ENCODE results near the gene ZNF700.
"Not testable (repeated sequence)": the region's sequence is repeated elsewhere in the genome, so short reads cannot be mapped to it uniquely, and the experiment has no call there.

Gene ZNF700

GRCh38 chr19:11927227-11927626 is 2.3 kb downstream of the ZNF700 start:
- no peak overlapping the region for H2BK12ac ChIP-seq (ENCODE audit: low read length in 2 of 2)
- H3K27ac ChIP-seq (ENCODE audit: low read length, poor library complexity, severe bottlenecking): no peak overlapping the region
- no peaks in the 10 kb centered on the region for H3K27me3 ChIP-seq (ENCODE audit: control insufficient read depth in 1 of 2, insufficient read depth in 1 of 2, low read length in 2 of 2)
- peaks cover 2% of the 10 kb centered on the region for H3K9me3 ChIP-seq (ENCODE audit: control insufficient read depth, low read length)
- no peak overlapping the region for H4K91ac ChIP-seq (ENCODE audit: low read length)
- H3K23ac ChIP-seq (ENCODE audit: low read length in 2 of 2): no peak overlapping the region
- no peak overlapping the region for H3K18ac ChIP-seq (ENCODE audit: low read depth in 1 of 2, low read length in 2 of 2)
- no peak overlapping the region for H3K4me2 ChIP-seq (ENCODE audit: low read length, poor library complexity, severe bottlenecking)
- WGBS: 100% methylated on average over 2 of the region's 3 CpGs
- H3K4me3 ChIP-seq (ENCODE audit: insufficient read depth in 1 of 2, low read depth in 1 of 2, low read length in 2 of 2): no peak overlapping the region
- no peak for DNase-seq
- H2BK15ac ChIP-seq (ENCODE audit: low read depth, poor library complexity, severe bottlenecking): no peak overlapping the region
- no peak overlapping the region for H2BK120ac ChIP-seq (ENCODE audit: low read depth, low read length)
- H3K36me3 ChIP-seq (ENCODE audit: control insufficient read depth in 1 of 2, insufficient read depth in 2 of 2, low read depth in 1 of 2, low read length in 2 of 2): peaks cover 6 to 20% of the 10 kb centered on the region in 2 experiments
- H2AK5ac ChIP-seq (ENCODE audit: low read length, severe bottlenecking): no peak overlapping the region
- H3K4me1 ChIP-seq (ENCODE audit: control insufficient read depth, insufficient read depth, low read depth, low read length): peaks cover 5% of the 10 kb centered on the region
- H4K8ac ChIP-seq (ENCODE audit: low read length): no peak overlapping the region
- H3K14ac ChIP-seq (ENCODE audit: low read length in 2 of 2): no peak overlapping the region
- H3K4ac ChIP-seq (ENCODE audit: low read depth in 1 of 2, low read length in 2 of 2): no peak overlapping the region
- no peak overlapping the region for H3K9ac ChIP-seq (ENCODE audit: low read length)
- no peak overlapping the region for H2BK5ac ChIP-seq (ENCODE audit: low read depth, low read length, poor library complexity, severe bottlenecking)
- H3K79me1 ChIP-seq (replicated peaks; ENCODE audit: low read length, poor library complexity, severe bottlenecking): peaks cover 12% of the 10 kb centered on the region
- no peak overlapping the region for H2AFZ ChIP-seq (ENCODE audit: low read depth, low read length)

- Histone ChIP-seq H2BK120ac (ENCODE audit: low read depth, low read length) (no peak overlapping the region), H3K4me1 (ENCODE audit: control insufficient read depth, insufficient read depth, low read depth, low read length) (peaks cover 2% of the 10 kb centered on the region), H3K4me2 (ENCODE audit: low read length, poor library complexity, severe bottlenecking) (no peak overlapping the region), H4K91ac (ENCODE audit: low read length) (no peak overlapping the region), H3K27me3 (ENCODE audit: control insufficient read depth in 1 of 2, insufficient read depth in 1 of 2, low read length in 2 of 2) (no peaks in the 10 kb centered on the region), H3K9me3 (ENCODE audit: control insufficient read depth, low read length) (peaks cover 22% of the 10 kb centered on the region), H3K27ac (ENCODE audit: low read length, poor library complexity, severe bottlenecking) (no peak overlapping the region), H3K79me1 (replicated peaks; ENCODE audit: low read length, poor library complexity, severe bottlenecking) (peaks cover 16% of the 10 kb centered on the region), H3K4me3 (ENCODE audit: insufficient read depth in 1 of 2, low read depth in 1 of 2, low read length in 2 of 2) (no peak overlapping the region), H2BK12ac (ENCODE audit: low read length in 2 of 2) (no peak overlapping the region), H3K23ac (ENCODE audit: low read length in 2 of 2) (no peak overlapping the region), H3K14ac (ENCODE audit: low read length in 2 of 2) (no peak overlapping the region), H2BK15ac (ENCODE audit: low read depth, poor library complexity, severe bottlenecking) (no peak overlapping the region), H3K18ac (ENCODE audit: low read depth in 1 of 2, low read length in 2 of 2) (no peak overlapping the region), H3K9ac (ENCODE audit: low read length) (no peak overlapping the region), H3K36me3 (ENCODE audit: control insufficient read depth in 1 of 2, insufficient read depth in 2 of 2, low read depth in 1 of 2, low read length in 2 of 2) (peaks cover 12 to 31% of the 10 kb centered on the region in 2 experiments), H2BK5ac (ENCODE audit: low read depth, low read length, poor library complexity, severe bottlenecking) (no peak overlapping the region), H4K8ac (ENCODE audit: low read length) (no peak overlapping the region), H2AK5ac (ENCODE audit: low read length, severe bottlenecking) (no peak overlapping the region), H2AFZ (ENCODE audit: low read depth, low read length) (no peak overlapping the region), H3K4ac (ENCODE audit: low read depth in 1 of 2, low read length in 2 of 2) (no peak overlapping the region)
- DNase-seq: peak; percentile 70
- 66% methylated on average over 2 of the region's 3 CpGs for WGBS
Observed at GRCh38 chr19:11931051-11931450, 6.1 kb downstream of the ZNF700 start.

GRCh38 chr19:11931513-11931912 is 6.6 kb downstream of the ZNF700 start:
- Histone ChIP-seq H3K36me3 (ENCODE audit: control insufficient read depth in 1 of 2, insufficient read depth in 2 of 2, low read depth in 1 of 2, low read length in 2 of 2) (peaks cover 12 to 31% of the 10 kb centered on the region in 2 experiments), H2BK15ac (ENCODE audit: low read depth, poor library complexity, severe bottlenecking) (no peak overlapping the region), H3K4me2 (ENCODE audit: low read length, poor library complexity, severe bottlenecking) (no peak overlapping the region), H3K79me1 (replicated peaks; ENCODE audit: low read length, poor library complexity, severe bottlenecking) (peaks cover 16% of the 10 kb centered on the region), H4K91ac (ENCODE audit: low read length) (no peak overlapping the region), H3K9ac (ENCODE audit: low read length) (no peak overlapping the region), H3K27ac (ENCODE audit: low read length, poor library complexity, severe bottlenecking) (no peak overlapping the region), H3K27me3 (ENCODE audit: control insufficient read depth in 1 of 2, insufficient read depth in 1 of 2, low read length in 2 of 2) (no peaks in the 10 kb centered on the region), H3K18ac (ENCODE audit: low read depth in 1 of 2, low read length in 2 of 2) (no peak overlapping the region), H2BK5ac (ENCODE audit: low read depth, low read length, poor library complexity, severe bottlenecking) (no peak overlapping the region), H4K8ac (ENCODE audit: low read length) (no peak overlapping the region), H2BK12ac (ENCODE audit: low read length in 2 of 2) (no peak overlapping the region), H2AK5ac (ENCODE audit: low read length, severe bottlenecking) (no peak overlapping the region), H3K4ac (ENCODE audit: low read depth in 1 of 2, low read length in 2 of 2) (no peak overlapping the region), H3K9me3 (ENCODE audit: control insufficient read depth, low read length) (peaks cover 22% of the 10 kb centered on the region), H3K23ac (ENCODE audit: low read length in 2 of 2) (no peak overlapping the region), H3K4me3 (ENCODE audit: insufficient read depth in 1 of 2, low read depth in 1 of 2, low read length in 2 of 2) (no peak overlapping the region), H3K4me1 (ENCODE audit: control insufficient read depth, insufficient read depth, low read depth, low read length) (no peaks in the 10 kb centered on the region), H3K14ac (ENCODE audit: low read length in 2 of 2) (no peak overlapping the region), H2BK120ac (ENCODE audit: low read depth, low read length) (no peak overlapping the region), H2AFZ (ENCODE audit: low read depth, low read length) (no peak overlapping the region)
- no peak for DNase-seq
- 100% methylated on average over 3 of the region's 3 CpGs for WGBS

- Histone ChIP-seq H3K79me1 (replicated peaks; ENCODE audit: low read length, poor library complexity, severe bottlenecking) (peaks cover 11% of the 10 kb centered on the region), H3K9me3 (ENCODE audit: control insufficient read depth, low read length) (peaks cover 39% of the 10 kb centered on the region), H3K4me3 (ENCODE audit: insufficient read depth in 1 of 2, low read depth in 1 of 2, low read length in 2 of 2) (peak overlapping the region in 1 of 2 experiments; percentile 24), H3K36me3 (ENCODE audit: control insufficient read depth in 1 of 2, insufficient read depth in 2 of 2, low read depth in 1 of 2, low read length in 2 of 2) (peaks cover 7 to 27% of the 10 kb centered on the region in 2 experiments)
- not testable (repeated sequence) for H2AK5ac ChIP-seq (ENCODE audit: low read length, severe bottlenecking); H4K8ac ChIP-seq (ENCODE audit: low read length); H3K27ac ChIP-seq (ENCODE audit: low read length, poor library complexity, severe bottlenecking); H2BK120ac ChIP-seq (ENCODE audit: low read depth, low read length); H2BK15ac ChIP-seq (ENCODE audit: low read depth, poor library complexity, severe bottlenecking); H3K23ac ChIP-seq (ENCODE audit: low read length in 2 of 2); H4K91ac ChIP-seq (ENCODE audit: low read length); H2BK5ac ChIP-seq (ENCODE audit: low read depth, low read length, poor library complexity, severe bottlenecking); H3K14ac ChIP-seq (ENCODE audit: low read length in 2 of 2); H3K9ac ChIP-seq (ENCODE audit: low read length); H2AFZ ChIP-seq (ENCODE audit: low read depth, low read length); DNase-seq; H2BK12ac ChIP-seq (ENCODE audit: low read length in 2 of 2); H3K27me3 ChIP-seq (ENCODE audit: control insufficient read depth in 1 of 2, insufficient read depth in 1 of 2, low read length in 2 of 2); H3K4me2 ChIP-seq (ENCODE audit: low read length, poor library complexity, severe bottlenecking); H3K4me1 ChIP-seq (ENCODE audit: control insufficient read depth, insufficient read depth, low read depth, low read length); H3K4ac ChIP-seq (ENCODE audit: low read depth in 1 of 2, low read length in 2 of 2); H3K18ac ChIP-seq (ENCODE audit: low read depth in 1 of 2, low read length in 2 of 2)
- WGBS: 95% methylated on average over 2 of the region's 3 CpGs
Observed at GRCh38 chr19:11935829-11936228, 10.9 kb downstream of the ZNF700 start.
